Pancreas (tissue), 10 donors: ENCODE data around the gene RANGAP1. TPM values are rescaled to one million over a fixed set of nuclear protein-coding genes. Genes with fewer than 3 reads are reported as not detected.

Source experiments
- ATAC-seq, 4 donors: fragments of 200-7000 bp; cut with Tn5 transposase; one replicate each; pipeline versions ENCODE4 v1.8.0 to v1.9.1; 2020; ENCODE audit warnings: mild to moderate bottlenecking in 4 of 4, moderate library complexity in 4 of 4
- DNase-seq, 6 donors: peaks; one replicate each; pipeline ENCODE4 v3.0.0-alpha.2; 2020
- FAIRE-seq: peaks from 2 replicates; lab custom pipeline; 2012; peaks lifted over from hg19 to GRCh38; lab: Jason Lieb, UNC
- H3K27ac ChIP-seq, 4 donors: fragments of 200-600 bp; sonication (generic); 1 replicate in 3 of 4; 2 replicates in 1 of 4; pipeline versions ENCODE4 v1.5.0 to v1.8.0; 2020
- H3K27me3 ChIP-seq, 4 donors: fragments of 200-600 bp; one replicate each; pipeline ENCODE4 v1.8.0; 2021
- H3K36me3 ChIP-seq, 3 donors: fragments of 200-600 bp; sonication (generic) in 1 of 3; one replicate each; pipeline versions ENCODE4 v1.5.0 to v1.8.0; 2020 to 2021
- H3K4me1 ChIP-seq, 3 donors: fragments of 200-600 bp; one replicate each; pipeline ENCODE4 v1.8.0; 2021
- H3K4me3 ChIP-seq, 4 donors: fragments of 200-600 bp; sonication (generic) in 2 of 4; one replicate each; pipeline versions ENCODE4 v1.5.0 to v1.8.0; 2020 to 2021
- H3K9me3 ChIP-seq, 4 donors: fragments of 200-600 bp; one replicate each; pipeline ENCODE4 v1.8.0; 2021
- WGBS, 2 donors: extraction: QIAGEN DNeasy Blood & Tissue Kit; methylation state at CpG; one replicate each; pipeline ENCODE4 v1.1.7; 2013; 5-methylcytosine and 5-hydroxymethylcytosine counted together
- intact Hi-C, 3 donors: fragments of 100-400 bp; cut with DNase I; formaldehyde crosslinking; loops; one replicate each; pipeline versions ENCODE4 v1.11.1 to v1.14.2; 2022
- polyA plus RNA-seq, 2 donors: library from polyadenylated mRNA; stranded (reverse); fragments of 200-250 nt; gene quantifications; one replicate each; pipeline ENCODE4 v1.2.3, GENCODE V29; 2013
- total RNA-seq, 6 donors: library from RNA; stranded (reverse); fragmentation: NEBNext Ultra II Directional in 4 of 6; extraction: Animal tissue kit (Norgen Biotek cat#: 25700) in 4 of 6; gene quantifications; one replicate each; pipeline versions ENCODE4 v1.2.1 to v1.2.4, GENCODE V29; 2021 to 2023
- TF ChIP-seq, protein P1 (sequence below), 4 donors: fragments of 200-600 bp; sonication (generic) in 3 of 4; IDR thresholded peaks; one replicate each; pipeline versions ENCODE4 v1.5.0 to v1.8.0; 2021; ENCODE audit warnings: antibody characterized with exemption in 4 of 4
- donor health status: healthy with polysubstance abuse.
- donor health status: DM: no; HTN: no; CAD: no; lungs with moderate emphysema.
- donor health status: DM: no; HTN: no; CAD: no.
- donor health status: control.
- donor health status: control.
- donor health status: Bipolar disorder and iron deficiency.
- donor health status: DM: yes; HTN: yes; CAD: no.
- donor health status: DM: no; HTN: no; CAD: no.
- donor health status: DM: no; HTN: no; CAD: no.
- donor health status: DM: yes; HTN: yes; CAD: no.

Gene RANGAP1
- total and polyA plus RNA-seq, 8 donors, result 26.8 to 87.9 (median 32.8) TPM

DNA sequence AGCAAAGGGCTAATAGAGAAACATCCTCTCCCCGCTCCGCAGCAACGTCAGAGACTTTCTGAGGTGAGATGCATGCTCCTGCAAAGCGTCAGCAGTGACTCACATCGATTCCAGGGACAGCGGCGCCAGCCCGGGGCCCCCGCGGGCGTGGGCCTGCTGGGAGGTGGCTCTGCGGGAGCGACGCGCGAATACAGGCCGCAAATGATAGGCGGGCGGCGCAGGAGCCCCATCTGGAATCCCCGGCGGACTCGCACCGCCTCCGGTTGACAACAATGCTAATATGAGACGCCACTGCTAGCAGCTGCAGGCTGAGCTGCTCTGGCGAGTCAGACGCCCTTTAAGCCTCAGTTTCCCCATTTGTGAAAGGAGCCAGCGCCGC, 557 bp downstream of the RANGAP1 start:
- H3K36me3 ChIP-seq, result peaks cover 0 to 5% (median 0%) of the 10 kb centered on the region in 3 donors
- no peaks in the 10 kb centered on the region for H3K27me3 ChIP-seq
- DNase-seq, result peak; percentile 52 to 78 (median 71)
- peak; percentile 29 to 56 (median 38) for ATAC-seq
- H3K9me3 ChIP-seq, result no peaks in the 10 kb centered on the region
- TF ChIP-seq, protein P1, sequence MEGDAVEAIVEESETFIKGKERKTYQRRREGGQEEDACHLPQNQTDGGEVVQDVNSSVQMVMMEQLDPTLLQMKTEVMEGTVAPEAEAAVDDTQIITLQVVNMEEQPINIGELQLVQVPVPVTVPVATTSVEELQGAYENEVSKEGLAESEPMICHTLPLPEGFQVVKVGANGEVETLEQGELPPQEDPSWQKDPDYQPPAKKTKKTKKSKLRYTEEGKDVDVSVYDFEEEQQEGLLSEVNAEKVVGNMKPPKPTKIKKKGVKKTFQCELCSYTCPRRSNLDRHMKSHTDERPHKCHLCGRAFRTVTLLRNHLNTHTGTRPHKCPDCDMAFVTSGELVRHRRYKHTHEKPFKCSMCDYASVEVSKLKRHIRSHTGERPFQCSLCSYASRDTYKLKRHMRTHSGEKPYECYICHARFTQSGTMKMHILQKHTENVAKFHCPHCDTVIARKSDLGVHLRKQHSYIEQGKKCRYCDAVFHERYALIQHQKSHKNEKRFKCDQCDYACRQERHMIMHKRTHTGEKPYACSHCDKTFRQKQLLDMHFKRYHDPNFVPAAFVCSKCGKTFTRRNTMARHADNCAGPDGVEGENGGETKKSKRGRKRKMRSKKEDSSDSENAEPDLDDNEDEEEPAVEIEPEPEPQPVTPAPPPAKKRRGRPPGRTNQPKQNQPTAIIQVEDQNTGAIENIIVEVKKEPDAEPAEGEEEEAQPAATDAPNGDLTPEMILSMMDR (IDR thresholded peaks at IDR 0.05), result no peak
- H3K4me1 ChIP-seq, result peaks cover 13 to 23% (median 19%) of the 10 kb centered on the region in 3 donors
- WGBS, 2 donors, result 0% methylated on average over 30 of the region's 30 CpGs
- peak overlapping the region; percentile 46 to 88 (median 76) for H3K27ac ChIP-seq
- intact Hi-C loops, result no loop called here
- peak overlapping the region; percentile 87 to 98 (median 94) for H3K4me3 ChIP-seq
- FAIRE-seq, result no peak

DNA sequence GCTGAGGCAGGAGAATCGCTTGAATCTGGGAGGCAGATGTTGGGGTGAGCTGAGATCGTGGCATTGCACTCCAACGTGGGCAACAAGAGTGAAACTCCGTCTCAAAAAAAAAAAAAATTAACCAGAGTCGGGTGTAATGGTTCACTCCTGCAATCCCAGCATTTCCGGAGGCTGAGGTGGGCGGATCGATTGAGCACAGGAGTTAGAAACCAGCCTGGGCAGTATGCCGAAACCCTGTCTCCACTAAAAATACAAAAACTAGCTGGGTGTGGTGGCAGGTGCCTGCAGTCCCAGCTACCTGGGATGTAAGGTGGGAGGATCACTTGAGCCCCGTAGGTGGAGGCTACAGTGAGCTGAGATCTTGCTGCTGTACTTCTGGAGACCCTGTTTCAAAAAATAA, 1.5 kb downstream of the RANGAP1 start:
- Histone ChIP-seq H3K4me1 (peaks cover 13 to 23% (median 19%) of the 10 kb centered on the region in 3 donors), H3K36me3 (peaks cover 0 to 10% (median 4%) of the 10 kb centered on the region in 3 donors), H3K27me3 (no peaks in the 10 kb centered on the region), H3K27ac (peak overlapping the region in 1 of 4 donors; percentile 87), H3K4me3 (no peak overlapping the region), H3K9me3 (no peaks in the 10 kb centered on the region)
- intact Hi-C loops, result no loop called here
- 72 to 79% methylated on average over 10 of the region's 10 CpGs for WGBS, 2 donors
- TF ChIP-seq, protein P1 (IDR thresholded peaks at IDR 0.05), result no peak
- no peak for ATAC-seq
- no peak for FAIRE-seq
- no peak for DNase-seq

DNA sequence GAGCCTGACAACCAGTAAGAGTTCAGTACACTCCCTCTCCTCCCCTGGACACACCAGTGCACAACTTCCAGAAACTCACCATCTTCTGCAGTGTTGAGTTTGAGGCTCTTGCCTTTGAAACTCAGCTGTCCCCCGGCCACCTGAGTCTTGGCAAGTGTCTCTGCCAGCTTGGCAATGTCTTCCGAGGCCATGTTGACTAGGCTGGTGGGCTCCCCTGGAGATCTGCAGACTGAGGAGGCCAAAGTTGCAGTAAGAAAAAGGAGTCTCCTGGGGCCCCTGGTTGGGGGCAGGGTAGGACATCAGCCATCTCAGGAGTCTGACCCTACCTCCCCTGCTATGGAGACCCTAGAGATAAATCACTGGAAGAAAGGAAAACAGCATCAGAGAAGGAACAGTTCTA, 5.1 kb downstream of the RANGAP1 start:
- Histone ChIP-seq H3K4me3 (no peak overlapping the region), H3K9me3 (no peaks in the 10 kb centered on the region), H3K27ac (no peak overlapping the region), H3K4me1 (peaks cover 0 to 8% (median 4%) of the 10 kb centered on the region in 3 donors), H3K27me3 (no peaks in the 10 kb centered on the region), H3K36me3 (peaks cover 0 to 23% (median 4%) of the 10 kb centered on the region in 3 donors)
- TF ChIP-seq, protein P1 (IDR thresholded peaks at IDR 0.05), result no peak
- ATAC-seq (no peak), FAIRE-seq (no peak), DNase-seq (no peak)
- 76 to 89% methylated on average over 2 of the region's 2 CpGs for WGBS, 2 donors
- intact Hi-C loops, result loop anchor here in 1 of 3 donors (2.0 kb wide), 1 partner anchor 26 kb away; no protein-coding TSS in a partner anchor

DNA sequence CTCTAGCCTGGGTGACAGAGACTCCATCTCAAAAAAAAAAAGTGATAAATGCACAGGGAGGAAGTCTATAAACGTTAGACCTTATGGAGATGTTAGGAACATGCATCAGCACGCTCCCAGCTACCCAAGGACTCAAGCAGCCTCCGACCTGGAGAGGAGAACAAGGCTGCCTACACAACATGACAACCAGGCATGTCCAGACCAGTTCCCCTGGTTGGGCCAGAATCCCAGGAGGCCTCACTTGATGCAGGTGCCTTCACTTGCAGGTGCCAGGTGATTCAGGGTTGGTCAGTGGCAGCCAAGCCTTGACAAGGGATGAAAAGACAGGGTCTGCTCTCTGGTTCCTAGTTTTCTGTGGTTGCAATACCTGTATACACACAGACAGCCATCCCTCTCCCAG, 5.9 kb downstream of the RANGAP1 start:
- FAIRE-seq, result no peak
- Histone ChIP-seq H3K36me3 (peaks cover 0 to 25% (median 4%) of the 10 kb centered on the region in 3 donors), H3K27me3 (no peaks in the 10 kb centered on the region), H3K4me1 (peaks cover 0 to 6% (median 4%) of the 10 kb centered on the region in 3 donors), H3K9me3 (no peaks in the 10 kb centered on the region), H3K27ac (no peak overlapping the region), H3K4me3 (no peak overlapping the region)
- WGBS, 2 donors, result 73 to 84% methylated on average over 3 of the region's 3 CpGs
- no peak for DNase-seq
- intact Hi-C loops, result loop anchor here in 1 of 3 donors (2.0 kb wide), 1 partner anchor 25 kb away; no protein-coding TSS in a partner anchor
- peak in 2 of 4 donors; percentile 34 to 35 for ATAC-seq
- TF ChIP-seq, protein P1 (IDR thresholded peaks at IDR 0.05), result no peak

DNA sequence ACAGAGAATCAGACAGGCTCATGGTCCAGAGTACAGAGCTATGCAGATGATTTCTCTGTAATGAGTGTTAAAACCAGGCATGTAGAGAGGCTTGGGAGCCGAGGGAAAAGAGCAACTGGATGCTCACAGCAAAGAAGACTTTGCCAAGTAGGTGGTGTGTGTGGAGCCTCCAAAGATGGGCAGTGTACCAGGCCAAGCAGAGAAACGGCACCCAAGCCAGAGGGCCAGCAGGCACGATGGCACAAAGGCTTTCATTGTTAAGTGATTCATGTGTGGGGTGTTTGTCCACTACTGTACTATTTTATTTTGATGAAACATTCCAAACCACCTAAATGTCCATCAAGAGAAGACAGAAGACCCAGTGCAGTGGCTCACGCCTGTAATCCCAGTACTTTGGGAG, 11.1 kb downstream of the RANGAP1 start:
- WGBS, 2 donors, result 70 to 74% methylated on average over 4 of the region's 4 CpGs
- FAIRE-seq, result no peak
- no peak for DNase-seq
- Histone ChIP-seq H3K27ac (no peak overlapping the region), H3K9me3 (no peaks in the 10 kb centered on the region), H3K4me3 (no peak overlapping the region), H3K27me3 (no peaks in the 10 kb centered on the region), H3K4me1 (no peaks in the 10 kb centered on the region), H3K36me3 (peaks cover 3 to 47% (median 10%) of the 10 kb centered on the region in 3 donors)
- ATAC-seq, result no peak
- TF ChIP-seq, protein P1 (IDR thresholded peaks at IDR 0.05), result no peak
- intact Hi-C loops, result no loop called here
